OCI-LY7 (cell line): ENCODE data around the gene SUSD3. TPM values are rescaled to one million over a fixed set of nuclear protein-coding genes. Genes with fewer than 3 reads are reported as not detected.

Experiments
- BruUV-seq: library from RNA; stranded (reverse); fragments of 400-500 nt; replicated peaks from 2 replicates; lab custom pipeline; 2021; lab: Mats Ljungman, UMichigan
- CTCF ChIA-PET: fragments of 300-600 bp; sonication (Branson Sonifier 250); formaldehyde crosslinking; loops from one replicate; lab custom pipeline; 2022; ENCODE audit warnings: antibody characterized with exemption; ENCODE audit not compliant: unreplicated experiment; lab: Charles Lee
- POLR2A ChIA-PET: fragments of 300-600 bp; sonication (Branson Sonifier 250); formaldehyde crosslinking; loops from one replicate; lab custom pipeline; 2022; ENCODE audit warnings: antibody characterized with exemption; lab: Charles Lee
- DNase-seq: peaks from one replicate; pipeline ENCODE4 v3.0.0-alpha.2; 2015; ENCODE audit warnings: low spot score
- H2AFZ ChIP-seq: fragments of 200-600 bp; sonication (generic), shearing (Covaris generic); 2 replicates; pipeline ENCODE4 v1.6.1; 2014; ENCODE audit warnings: mild to moderate bottlenecking, antibody characterized with exemption, low read length, moderate library complexity
- H3K27ac ChIP-seq: fragments of 200-600 bp; sonication (generic); 2 replicates; pipeline ENCODE4 v1.5.1; 2014; ENCODE audit warnings: mixed run types, low read depth, mild to moderate bottlenecking, moderate library complexity, low read length, inconsistent platforms; ENCODE audit not compliant: poor library complexity, severe bottlenecking
- H3K36me3 ChIP-seq: fragments of 200-600 bp; sonication (generic); 2 replicates; pipeline ENCODE4 v1.6.1; 2014; ENCODE audit warnings: mild to moderate bottlenecking, antibody characterized with exemption, low read length, moderate library complexity, mixed read lengths; ENCODE audit not compliant: insufficient read depth
- H3K4me1 ChIP-seq: fragments of 200-600 bp; sonication (generic); 2 replicates; pipeline ENCODE4 v1.5.1; 2014; ENCODE audit warnings: mild to moderate bottlenecking, low read length; ENCODE audit not compliant: insufficient read depth, poor library complexity, severe bottlenecking
- H3K4me2 ChIP-seq: fragments of 200-600 bp; sonication (generic); 2 replicates; pipeline ENCODE4 v1.6.1; 2014; ENCODE audit warnings: mild to moderate bottlenecking, low read length
- H3K4me3 ChIP-seq: fragments of 200-600 bp; sonication (generic); 2 replicates; pipeline ENCODE4 v1.5.1; 2014; ENCODE audit warnings: mild to moderate bottlenecking, low read depth, low read length; ENCODE audit not compliant: poor library complexity, severe bottlenecking
- H3K79me2 ChIP-seq: fragments of 200-600 bp; sonication (generic); 2 replicates; pipeline ENCODE4 v1.6.1; 2016; ENCODE audit warnings: low read depth, mild to moderate bottlenecking, low read length, moderate library complexity, mixed read lengths; ENCODE audit not compliant: insufficient read depth
- H3K9me2 ChIP-seq: fragments of 200-600 bp; sonication (generic); 2 replicates; pipeline ENCODE4 v1.6.1; 2016; ENCODE audit warnings: mild to moderate bottlenecking, low read length, mixed read lengths; ENCODE audit not compliant: insufficient read depth
- H3K9me3 ChIP-seq: fragments of 200-600 bp; sonication (generic); 2 replicates; pipeline ENCODE4 v1.6.1; 2014; ENCODE audit warnings: mild to moderate bottlenecking, mixed run types, low read length, mixed read lengths
- H4K20me1 ChIP-seq: fragments of 200-600 bp; sonication (generic); 2 replicates; pipeline ENCODE4 v1.6.1; 2014; ENCODE audit warnings: mild to moderate bottlenecking, antibody characterized with exemption, low read length, moderate library complexity, mixed read lengths; ENCODE audit not compliant: insufficient read depth
- CTCF ChIP-seq: fragments of 200-600 bp; sonication (generic); conservative IDR thresholded peaks from 2 replicates; pipeline ENCODE4 v1.5.1; 2014; ENCODE audit warnings: mild to moderate bottlenecking, antibody characterized with exemption, low read length, moderate library complexity, mixed read lengths
- EZH2phosphoT487 ChIP-seq: fragments of 200-600 bp; sonication (generic); IDR thresholded peaks from 2 replicates; pipeline ENCODE4 v1.6.1; 2018; ENCODE audit warnings: low read depth, borderline replicate concordance, mild to moderate bottlenecking, mixed run types, antibody characterized with exemption, low read length, moderate library complexity, mixed read lengths
- intact Hi-C: fragments of 100-400 bp; cut with micrococcal nuclease; formaldehyde crosslinking; loops from one replicate; pipeline ENCODE4 v1.10.0; 2022; ENCODE audit not compliant: unreplicated experiment
- total RNA-seq, 2 experiments: library from RNA; depleted of rRNA in 1 of 2; stranded (reverse); fragments of >200 nt in 1 of 2; shearing (Covaris generic) in 1 of 2; gene quantifications; 2 replicates each; pipeline ENCODE4 v1.2.3, GENCODE V29; 2014 to 2022

Gene SUSD3
- total RNA-seq, 2 experiments from 2014 or later, result 94.1 to 201 TPM

GRCh38 chr9:93121316-93122241 is 63.1 kb downstream of the SUSD3 start:
- BruUV-seq, result no TSS peak
- ChIA-PET POLR2A (no interaction called here), CTCF (no interaction called here)
- peaks cover 16% of the 10 kb centered on the region for H3K4me1 ChIP-seq
- no peak overlapping the region for H3K27ac ChIP-seq
- no peaks in the 10 kb centered on the region for H3K79me2 ChIP-seq
- no peak overlapping the region for H3K4me2 ChIP-seq
- DNase-seq, result no peak
- intact Hi-C loops, result no loop called here
- no peak overlapping the region for H2AFZ ChIP-seq
- H3K9me2 ChIP-seq, result no peaks in the 10 kb centered on the region
- no peaks in the 10 kb centered on the region for H3K36me3 ChIP-seq
- H4K20me1 ChIP-seq, result no peaks in the 10 kb centered on the region
- H3K9me3 ChIP-seq, result no peaks in the 10 kb centered on the region
- no peak for TF ChIP-seq EZH2phosphoT487
- TF ChIP-seq CTCF, result no peak
- no peak overlapping the region for H3K4me3 ChIP-seq

DNA sequence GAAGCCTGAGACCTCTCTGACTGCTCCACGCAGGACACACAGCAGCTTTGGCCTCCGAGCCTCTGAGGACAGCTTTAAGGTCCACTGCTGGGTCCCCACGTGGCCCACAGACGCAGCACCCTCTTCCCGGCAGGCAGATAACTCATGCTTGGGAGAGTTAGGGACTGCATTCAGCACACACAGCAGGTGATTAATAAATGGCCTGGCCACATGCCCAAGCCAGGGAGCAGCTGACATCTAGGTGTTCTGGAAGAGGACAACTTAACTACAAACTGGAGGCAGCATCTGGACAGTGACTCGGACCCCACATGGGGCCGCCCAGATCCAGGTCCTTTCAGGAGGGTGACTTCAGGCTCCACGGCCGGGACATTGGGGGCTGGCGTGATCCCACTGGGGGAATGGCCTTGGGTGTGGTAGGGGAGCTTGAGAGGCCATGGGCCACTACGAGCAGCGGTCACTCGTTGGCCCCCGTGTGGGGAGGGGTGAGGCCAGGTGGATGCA is 64.3 kb downstream of the SUSD3 start:
- Histone ChIP-seq H3K27ac (no peak overlapping the region), H3K9me2 (no peaks in the 10 kb centered on the region), H3K36me3 (no peaks in the 10 kb centered on the region), H3K4me1 (peaks cover 23% of the 10 kb centered on the region), H3K9me3 (no peaks in the 10 kb centered on the region), H3K4me2 (no peak overlapping the region), H2AFZ (no peak overlapping the region), H3K4me3 (no peak overlapping the region), H4K20me1 (no peaks in the 10 kb centered on the region), H3K79me2 (no peaks in the 10 kb centered on the region)
- no peak for DNase-seq
- ChIA-PET POLR2A (no interaction called here), CTCF (no interaction called here)
- BruUV-seq, result no TSS peak
- intact Hi-C loops, result no loop called here
- TF ChIP-seq EZH2phosphoT487 (no peak), CTCF (no peak)
